BLaER1 (cell line): ENCODE measurements around the gene NUDT21.
"Not testable (repeated sequence)": the region's sequence is repeated elsewhere in the genome, so short reads cannot be mapped to it uniquely, and the experiment has no call there.

Experiments
- H3K27ac ChIP-seq: shearing (Covaris generic); formaldehyde crosslinking; 2 replicates; pipeline ENCODE4 v1.8.1; 2022
- H3K27me3 ChIP-seq: shearing (Covaris generic); formaldehyde crosslinking; 2 replicates; pipeline ENCODE4 v1.8.1; 2022
- H3K36me3 ChIP-seq: shearing (Covaris generic); formaldehyde crosslinking; 2 replicates; pipeline ENCODE4 v1.8.1; 2022
- H3K4me1 ChIP-seq: shearing (Covaris generic); formaldehyde crosslinking; 2 replicates; pipeline ENCODE4 v1.8.1; 2022
- H3K4me2 ChIP-seq: shearing (Covaris generic); formaldehyde crosslinking; 2 replicates; pipeline ENCODE4 v1.8.1; 2022
- H3K4me3 ChIP-seq: shearing (Covaris generic); formaldehyde crosslinking; 2 replicates; pipeline ENCODE4 v1.8.1; 2022
- H3K9ac ChIP-seq: shearing (Covaris generic); formaldehyde crosslinking; 2 replicates; pipeline ENCODE4 v1.8.1; 2022
- H3K9me3 ChIP-seq: shearing (Covaris generic); formaldehyde crosslinking; 2 replicates; pipeline ENCODE4 v1.8.1; 2022
- H4K20me1 ChIP-seq: shearing (Covaris generic); formaldehyde crosslinking; 2 replicates; pipeline ENCODE4 v1.8.1; 2022
- Cebpa-rat ChIP-seq: shearing (Covaris generic); IDR thresholded peaks from 2 replicates; pipeline ENCODE4 v1.8.1; 2022

The NUDT21 gene

GRCh38 chr16:56450986-56451752, at the start of gene NUDT21, which contains the start of gene OGFOD1:
NUDT21 (minus strand) TSS chr16:56451332; CDS start chr16:56451202, 130 bp downstream.
OGFOD1 (plus strand) TSS chr16:56451554; CDS start chr16:56451613, 59 bp downstream.
- Histone ChIP-seq H3K27ac (peak within 1 kb of the TSS; percentile 87), H3K4me2 (peak within 1 kb of the TSS; percentile 94), H4K20me1 (peaks cover 56% of the 10 kb centered on the region), H3K36me3 (peaks cover 51% of the 10 kb centered on the region), H3K27me3 (no peaks in the 10 kb centered on the region), H3K9me3 (no peaks in the 10 kb centered on the region), H3K4me1 (peaks cover 35% of the 10 kb centered on the region), H3K4me3 (peak within 1 kb of the TSS; percentile 90), H3K9ac (peak within 1 kb of the TSS; percentile 88)
- TF ChIP-seq Cebpa-rat, result no peak

- H3K9ac ChIP-seq, result no peak overlapping the region
- H3K36me3 ChIP-seq, result peaks cover 29% of the 10 kb centered on the region
- TF ChIP-seq Cebpa-rat, result no peak
- no peaks in the 10 kb centered on the region for H3K9me3 ChIP-seq
- no peaks in the 10 kb centered on the region for H4K20me1 ChIP-seq
- no peak overlapping the region for H3K27ac ChIP-seq
- H3K27me3 ChIP-seq, result no peaks in the 10 kb centered on the region
- no peak overlapping the region for H3K4me2 ChIP-seq
- no peaks in the 10 kb centered on the region for H3K4me1 ChIP-seq
- H3K4me3 ChIP-seq, result no peak overlapping the region
These were observed 42.7 kb upstream of the NUDT21 start for GRCh38 chr16:56493815-56494214.

- TF ChIP-seq Cebpa-rat, result no peak
- no peak overlapping the region for H3K9ac ChIP-seq
- H3K27ac ChIP-seq, result no peak overlapping the region
- no peak overlapping the region for H3K4me3 ChIP-seq
- peaks cover 6% of the 10 kb centered on the region for H3K4me1 ChIP-seq
- no peak overlapping the region for H3K4me2 ChIP-seq
- no peaks in the 10 kb centered on the region for H4K20me1 ChIP-seq
- H3K36me3 ChIP-seq, result peaks cover 22% of the 10 kb centered on the region
- H3K27me3 ChIP-seq, result no peaks in the 10 kb centered on the region
- H3K9me3 ChIP-seq, result no peaks in the 10 kb centered on the region
These were observed 42.0 kb upstream of the NUDT21 start for GRCh38 chr16:56493126-56493525.

GRCh38 chr16:56491657-56492261, 40.6 kb upstream of the NUDT21 start:
- Histone ChIP-seq H3K27ac (no peak overlapping the region), H3K4me3 (no peak overlapping the region), H3K4me1 (peaks cover 12% of the 10 kb centered on the region), H4K20me1 (no peaks in the 10 kb centered on the region), H3K9me3 (no peaks in the 10 kb centered on the region), H3K4me2 (no peak overlapping the region), H3K27me3 (no peaks in the 10 kb centered on the region), H3K9ac (no peak overlapping the region), H3K36me3 (peaks cover 8% of the 10 kb centered on the region)
- TF ChIP-seq Cebpa-rat, result no peak

GRCh38 chr16:56488868-56489267, 37.7 kb upstream of the NUDT21 start:
- H3K4me3 ChIP-seq, H3K27ac ChIP-seq, H3K9ac ChIP-seq, H3K9me3 ChIP-seq, H3K4me2 ChIP-seq, H3K27me3 ChIP-seq, H4K20me1 ChIP-seq: not testable (repeated sequence)
- peaks cover 12% of the 10 kb centered on the region for H3K4me1 ChIP-seq
- peaks cover 13% of the 10 kb centered on the region for H3K36me3 ChIP-seq

GRCh38 chr16:56488035-56488434, 36.9 kb upstream of the NUDT21 start:
- Histone ChIP-seq H3K27me3 (no peaks in the 10 kb centered on the region), H3K4me1 (peaks cover 12% of the 10 kb centered on the region), H3K4me2 (peak overlapping the region; percentile 31), H3K4me3 (no peak overlapping the region), H4K20me1 (no peaks in the 10 kb centered on the region), H3K9ac (no peak overlapping the region), H3K27ac (no peak overlapping the region), H3K36me3 (peaks cover 17% of the 10 kb centered on the region), H3K9me3 (no peaks in the 10 kb centered on the region)
- TF ChIP-seq Cebpa-rat, result no peak

GRCh38 chr16:56483394-56483793, 32.3 kb upstream of the NUDT21 start:
- Histone ChIP-seq H3K4me3 (no peak overlapping the region), H3K27ac (no peak overlapping the region), H3K36me3 (peaks cover 41% of the 10 kb centered on the region), H3K27me3 (no peaks in the 10 kb centered on the region), H3K4me2 (no peak overlapping the region), H4K20me1 (no peaks in the 10 kb centered on the region), H3K9ac (no peak overlapping the region), H3K4me1 (peaks cover 9% of the 10 kb centered on the region), H3K9me3 (no peaks in the 10 kb centered on the region)
- no peak for TF ChIP-seq Cebpa-rat

- no peak overlapping the region for H3K4me2 ChIP-seq
- TF ChIP-seq Cebpa-rat, result no peak
- H3K27ac ChIP-seq, result no peak overlapping the region
- H3K36me3 ChIP-seq, result peaks cover 47% of the 10 kb centered on the region
- H3K9ac ChIP-seq, result no peak overlapping the region
- H3K4me3 ChIP-seq, result no peak overlapping the region
- no peaks in the 10 kb centered on the region for H3K27me3 ChIP-seq
- H3K9me3 ChIP-seq, result no peaks in the 10 kb centered on the region
- H4K20me1 ChIP-seq, result no peaks in the 10 kb centered on the region
- H3K4me1 ChIP-seq, result peaks cover 2% of the 10 kb centered on the region
These were observed 31.6 kb upstream of the NUDT21 start for GRCh38 chr16:56482683-56483236.

- no peak overlapping the region for H3K27ac ChIP-seq
- no peak overlapping the region for H3K4me3 ChIP-seq
- no peaks in the 10 kb centered on the region for H3K4me1 ChIP-seq
- H3K4me2 ChIP-seq, result no peak overlapping the region
- H4K20me1 ChIP-seq, result no peaks in the 10 kb centered on the region
- H3K9me3 ChIP-seq, result no peaks in the 10 kb centered on the region
- no peaks in the 10 kb centered on the region for H3K27me3 ChIP-seq
- TF ChIP-seq Cebpa-rat, result no peak
- peaks cover 59% of the 10 kb centered on the region for H3K36me3 ChIP-seq
- H3K9ac ChIP-seq, result no peak overlapping the region
These were observed 30.5 kb upstream of the NUDT21 start for GRCh38 chr16:56481468-56482122.
